Endothelial cell of umbilical vein (primary cell): Measurements from ENCODE around the gene HOXA10.

Source experiments
- EZH2 ChIP-seq: IDR thresholded peaks from 2 replicates; pipeline ENCODE4 v1.6.1; 2012; ENCODE audit warnings: borderline replicate concordance, low read depth, mild to moderate bottlenecking, moderate library complexity, low read length, inconsistent platforms; ENCODE audit not compliant: severe bottlenecking
- FOS ChIP-seq: IDR thresholded peaks from 2 replicates; pipeline ENCODE4 v1.6.1; 2011; ENCODE audit warnings: mild to moderate bottlenecking, low read length, moderate library complexity, borderline replicate concordance; ENCODE audit not compliant: insufficient read depth
- JUN ChIP-seq: IDR thresholded peaks from 2 replicates; pipeline ENCODE4 v1.6.1; 2011; ENCODE audit warnings: borderline replicate concordance, low read depth; ENCODE audit not compliant: insufficient read length, insufficient read depth
- POLR2A ChIP-seq: IDR thresholded peaks from 2 replicates; pipeline ENCODE4 v1.6.1; 2012; ENCODE audit warnings: low read depth, mild to moderate bottlenecking, control low read depth, low read length
- POLR2AphosphoS5 ChIP-seq: IDR thresholded peaks from 2 replicates; pipeline ENCODE4 v1.6.1; 2012; ENCODE audit warnings: low read depth, mild to moderate bottlenecking, control low read depth, low read length, moderate library complexity; ENCODE audit not compliant: insufficient read depth
- TF ChIP-seq, protein P1 (sequence below), 2 donors: IDR thresholded peaks; 1 replicate in 1 of 2; 2 replicates in 1 of 2; pipeline ENCODE4 v1.5.1; 2011; ENCODE audit warnings: low read length in 2 of 2, mild to moderate bottlenecking in 2 of 2, moderate library complexity in 2 of 2, control low read depth in 1 of 2, inconsistent platforms in 1 of 2, low read depth in 1 of 2; ENCODE audit not compliant: insufficient read depth in 1 of 2; ENCODE audit errors: extremely low read depth in 1 of 2

DNA sequence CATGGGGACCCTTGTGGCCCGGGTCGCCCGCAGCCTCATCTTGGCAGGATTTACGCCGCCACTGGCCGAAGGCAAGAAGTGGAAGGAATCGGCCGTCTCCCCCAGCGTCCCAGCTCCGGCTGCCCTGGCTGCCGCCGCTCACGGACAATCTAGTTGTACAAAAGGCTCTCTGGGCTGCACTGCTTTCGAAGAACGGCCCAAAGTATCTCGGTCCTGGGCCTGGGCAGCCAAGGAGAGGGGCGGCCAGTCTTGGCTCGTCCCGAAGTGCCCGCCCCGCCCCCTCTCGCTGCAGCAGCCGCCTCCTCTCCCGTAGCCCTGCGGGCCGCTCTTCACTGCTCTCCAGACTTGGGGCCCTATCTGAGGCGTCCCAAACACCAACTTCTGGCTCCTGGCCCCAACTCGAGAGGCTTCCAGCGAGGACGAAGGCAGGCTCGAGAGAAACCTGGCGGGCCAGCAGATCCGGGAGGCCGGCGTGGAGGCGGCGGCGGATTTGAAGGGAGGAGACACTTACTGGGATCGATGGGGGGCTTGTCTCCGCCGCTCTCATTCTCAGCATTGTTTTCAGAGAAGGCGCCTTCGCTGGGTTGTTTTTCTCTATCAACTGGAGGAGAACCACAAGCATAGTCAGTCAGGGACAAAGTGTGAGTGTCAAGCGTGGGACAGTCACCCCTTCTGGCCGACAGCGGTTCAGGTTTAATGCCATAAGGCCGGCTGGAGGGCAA, 9.6 kb downstream of the HOXA10 start:
- TF ChIP-seq, protein P1, sequence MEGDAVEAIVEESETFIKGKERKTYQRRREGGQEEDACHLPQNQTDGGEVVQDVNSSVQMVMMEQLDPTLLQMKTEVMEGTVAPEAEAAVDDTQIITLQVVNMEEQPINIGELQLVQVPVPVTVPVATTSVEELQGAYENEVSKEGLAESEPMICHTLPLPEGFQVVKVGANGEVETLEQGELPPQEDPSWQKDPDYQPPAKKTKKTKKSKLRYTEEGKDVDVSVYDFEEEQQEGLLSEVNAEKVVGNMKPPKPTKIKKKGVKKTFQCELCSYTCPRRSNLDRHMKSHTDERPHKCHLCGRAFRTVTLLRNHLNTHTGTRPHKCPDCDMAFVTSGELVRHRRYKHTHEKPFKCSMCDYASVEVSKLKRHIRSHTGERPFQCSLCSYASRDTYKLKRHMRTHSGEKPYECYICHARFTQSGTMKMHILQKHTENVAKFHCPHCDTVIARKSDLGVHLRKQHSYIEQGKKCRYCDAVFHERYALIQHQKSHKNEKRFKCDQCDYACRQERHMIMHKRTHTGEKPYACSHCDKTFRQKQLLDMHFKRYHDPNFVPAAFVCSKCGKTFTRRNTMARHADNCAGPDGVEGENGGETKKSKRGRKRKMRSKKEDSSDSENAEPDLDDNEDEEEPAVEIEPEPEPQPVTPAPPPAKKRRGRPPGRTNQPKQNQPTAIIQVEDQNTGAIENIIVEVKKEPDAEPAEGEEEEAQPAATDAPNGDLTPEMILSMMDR (IDR thresholded peaks at IDR 0.05; ENCODE audit: extremely low read depth in 1 of 2, insufficient read depth in 1 of 2, low read depth in 1 of 2, low read length in 2 of 2): peak; percentile 15 to 34
- TF ChIP-seq POLR2A (no peak), EZH2 (no peak), FOS (no peak), JUN (no peak), POLR2AphosphoS5 (no peak)
